NCI-H2029 (cell line): ENCODE results near the gene KCMF1.
A peak's percentile ranks its signal among the peaks of the same experiment; 100 is the strongest.
"Not testable (repeated sequence)": the region's sequence is repeated elsewhere in the genome, so short reads cannot be mapped to it uniquely, and the experiment has no call there.

Experiments used
- DNase-seq: peaks from one replicate; lab custom pipeline; 2025; lab: John Stamatoyannopoulos, UW

Gene KCMF1

GRCh38 chr2:84970868-84971509 lies at the start of gene KCMF1:
KCMF1 (plus strand) TSS chr2:84971161; CDS start chr2:84971452, 291 bp downstream.
- peak; percentile 37 for DNase-seq

- DNase-seq: no peak
Measured at GRCh38 chr2:84923009-84923408, 48.0 kb upstream of the KCMF1 start.

- DNase-seq: no peak
Measured at GRCh38 chr2:84924173-84925106, 46.5 kb upstream of the KCMF1 start.

GRCh38 chr2:84925336-84925723 lies 45.6 kb upstream of the KCMF1 start:
- DNase-seq: no peak

GRCh38 chr2:84925724-84926376 lies 45.1 kb upstream of the KCMF1 start:
- DNase-seq: peak; percentile 84

- no peak for DNase-seq
Measured at GRCh38 chr2:84927275-84927627, 43.7 kb upstream of the KCMF1 start.

GRCh38 chr2:84931384-84931821 lies 39.6 kb upstream of the KCMF1 start:
- no peak for DNase-seq

GRCh38 chr2:84938194-84938879 lies 32.6 kb upstream of the KCMF1 start:
- DNase-seq: no peak

- no peak for DNase-seq
Measured at GRCh38 chr2:84939426-84940087, 31.4 kb upstream of the KCMF1 start.

GRCh38 chr2:84940088-84940470 lies 30.9 kb upstream of the KCMF1 start:
- DNase-seq: no peak

GRCh38 chr2:84940831-84941412 lies 30.0 kb upstream of the KCMF1 start:
- DNase-seq: no peak

- no peak for DNase-seq
Measured at GRCh38 chr2:84942166-84942565, 28.8 kb upstream of the KCMF1 start.

GRCh38 chr2:84942964-84943421 lies 28.0 kb upstream of the KCMF1 start:
- no peak for DNase-seq

- no peak for DNase-seq
Measured at GRCh38 chr2:84944295-84944909, 26.6 kb upstream of the KCMF1 start.

- DNase-seq: not testable (repeated sequence)
Measured at GRCh38 chr2:84945838-84946203, 25.1 kb upstream of the KCMF1 start.

GRCh38 chr2:84946204-84947009 lies 24.6 kb upstream of the KCMF1 start:
- DNase-seq: no peak

- DNase-seq: no peak
Measured at GRCh38 chr2:84947010-84947593, 23.9 kb upstream of the KCMF1 start.

- DNase-seq: no peak
Measured at GRCh38 chr2:84953535-84953934, 17.4 kb upstream of the KCMF1 start.

- DNase-seq: no peak
Measured at GRCh38 chr2:84954329-84954728, 16.6 kb upstream of the KCMF1 start.
